GM23338 (cell line): Measurements from ENCODE around the gene CDCP1.

Experiments used
- CTCF ChIP-seq, 2 experiments: fragments of 200-600 bp in 1 of 2; sonication (generic) in 1 of 2; conservative IDR thresholded peaks; 2 replicates each; pipeline versions ENCODE4 v1.5.1 to v1.6.1; 2016 to 2017; ENCODE audit warnings: antibody characterized with exemption in 2 of 2, low read depth in 2 of 2, mild to moderate bottlenecking in 2 of 2, moderate library complexity in 1 of 2
- ETS1 ChIP-seq: IDR thresholded peaks from 2 replicates; pipeline ENCODE4 v1.6.1; 2016; ENCODE audit warnings: antibody characterized with exemption

GRCh38 chr3:45104715-45105711, 41.2 kb downstream of the CDCP1 start:
- TF ChIP-seq CTCF (conservative IDR thresholded peaks at IDR 0.05; ENCODE audit: low read depth in 2 of 2) (no peak), ETS1 (no peak)
